Left lung (tissue), 10 donors: ENCODE measurements around the gene AAK1. TPM values are rescaled to one million over a fixed set of nuclear protein-coding genes. Genes with fewer than 3 reads are reported as not detected.

ENCODE experiments used
- ATAC-seq: fragments of 200-7000 bp; cut with Tn5 transposase; one replicate; pipeline ENCODE4 v1.9.1; 2020; ENCODE audit warnings: moderate library complexity
- DNase-seq, 4 donors: peaks; one replicate each; pipeline ENCODE4 v3.0.0-alpha.2; 2013 to 2020
- H3K27ac ChIP-seq, 2 donors: fragments of 200-600 bp; sonication (generic) in 1 of 2; one replicate each; pipeline versions ENCODE4 v1.5.0 to v1.8.0; 2020 to 2021
- H3K27me3 ChIP-seq, 2 donors: fragments of 200-600 bp; sonication (generic) in 1 of 2; one replicate each; pipeline versions ENCODE4 v1.5.0 to v1.8.0; 2020 to 2021
- H3K36me3 ChIP-seq, 2 donors: fragments of 200-600 bp; sonication (generic) in 1 of 2; one replicate each; pipeline versions ENCODE4 v1.5.0 to v1.8.0; 2020 to 2021
- H3K4me1 ChIP-seq, 2 donors: fragments of 200-600 bp; one replicate each; pipeline ENCODE4 v1.8.0; 2021
- H3K4me3 ChIP-seq, 2 donors: fragments of 200-600 bp; sonication (generic) in 1 of 2; one replicate each; pipeline versions ENCODE4 v1.5.0 to v1.8.0; 2020 to 2021; ENCODE audit warnings: mild to moderate bottlenecking in 1 of 2
- H3K9me3 ChIP-seq, 2 donors: fragments of 200-600 bp; sonication (generic) in 1 of 2; one replicate each; pipeline versions ENCODE4 v1.5.0 to v1.8.0; 2020 to 2021
- intact Hi-C, 2 donors: fragments of 100-400 bp; cut with DNase I; formaldehyde crosslinking; loops; one replicate each; pipeline versions ENCODE4 v1.11.2 to v1.14.2; 2022
- polyA plus RNA-seq, 6 donors: library from polyadenylated mRNA; unstranded; fragments of 120-200 nt; gene quantifications; one replicate each; pipeline ENCODE4 v1.2.1, GENCODE V29; 2013; ENCODE audit not compliant: insufficient read length in 6 of 6
- total RNA-seq, 2 donors: library from RNA; stranded (reverse); fragmentation: NEBNext Ultra II Directional; extraction: Animal tissue kit (Norgen Biotek cat#: 25700); gene quantifications; one replicate each; pipeline ENCODE4 v1.2.1, GENCODE V29; 2021
- TF ChIP-seq, protein P1 (sequence below), 2 donors: fragments of 200-600 bp; sonication (generic) in 1 of 2; IDR thresholded peaks; one replicate each; pipeline versions ENCODE4 v1.5.0 to v1.8.0; 2021; ENCODE audit warnings: antibody characterized with exemption in 2 of 2
- donor health status: DM: no; HTN: yes; CAD: no.
- donor health status: DM: no; HTN: no; CAD: no.

Gene AAK1
- total and polyA plus RNA-seq, 8 donors, result 19.0 to 70.7 (median 22.4) TPM

DNA sequence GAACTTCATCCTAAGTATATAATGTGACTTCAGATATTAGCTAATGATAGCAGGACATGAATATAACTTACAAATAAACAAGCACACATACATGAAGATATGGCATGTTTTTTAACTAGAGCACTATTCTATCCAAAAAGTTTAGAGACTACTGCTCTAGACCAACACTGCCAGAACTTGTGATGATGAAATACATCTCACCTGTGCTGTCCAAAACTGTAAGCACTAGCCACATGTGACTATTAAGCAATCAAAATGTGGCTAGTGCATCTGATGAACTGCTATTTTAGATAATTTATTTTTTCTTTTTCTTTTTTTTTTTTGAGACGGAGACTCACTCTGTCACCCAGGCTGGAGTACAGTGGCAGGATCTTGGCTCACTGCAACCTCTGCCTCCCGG is 7.1 kb downstream of the AAK1 start:
- TF ChIP-seq, protein P1, sequence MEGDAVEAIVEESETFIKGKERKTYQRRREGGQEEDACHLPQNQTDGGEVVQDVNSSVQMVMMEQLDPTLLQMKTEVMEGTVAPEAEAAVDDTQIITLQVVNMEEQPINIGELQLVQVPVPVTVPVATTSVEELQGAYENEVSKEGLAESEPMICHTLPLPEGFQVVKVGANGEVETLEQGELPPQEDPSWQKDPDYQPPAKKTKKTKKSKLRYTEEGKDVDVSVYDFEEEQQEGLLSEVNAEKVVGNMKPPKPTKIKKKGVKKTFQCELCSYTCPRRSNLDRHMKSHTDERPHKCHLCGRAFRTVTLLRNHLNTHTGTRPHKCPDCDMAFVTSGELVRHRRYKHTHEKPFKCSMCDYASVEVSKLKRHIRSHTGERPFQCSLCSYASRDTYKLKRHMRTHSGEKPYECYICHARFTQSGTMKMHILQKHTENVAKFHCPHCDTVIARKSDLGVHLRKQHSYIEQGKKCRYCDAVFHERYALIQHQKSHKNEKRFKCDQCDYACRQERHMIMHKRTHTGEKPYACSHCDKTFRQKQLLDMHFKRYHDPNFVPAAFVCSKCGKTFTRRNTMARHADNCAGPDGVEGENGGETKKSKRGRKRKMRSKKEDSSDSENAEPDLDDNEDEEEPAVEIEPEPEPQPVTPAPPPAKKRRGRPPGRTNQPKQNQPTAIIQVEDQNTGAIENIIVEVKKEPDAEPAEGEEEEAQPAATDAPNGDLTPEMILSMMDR (IDR thresholded peaks at IDR 0.05), result no peak
- H3K27ac ChIP-seq, result no peak overlapping the region
- DNase-seq (no peak), ATAC-seq (no peak)
- H3K4me3 ChIP-seq, result no peak overlapping the region
- H3K27me3 ChIP-seq, result no peaks in the 10 kb centered on the region
- peaks cover 0 to 12% of the 10 kb centered on the region in 2 donors for H3K36me3 ChIP-seq
- intact Hi-C loops, result no loop called here
- peaks cover 9 to 77% of the 10 kb centered on the region in 2 donors for H3K4me1 ChIP-seq
- no peaks in the 10 kb centered on the region for H3K9me3 ChIP-seq

DNA sequence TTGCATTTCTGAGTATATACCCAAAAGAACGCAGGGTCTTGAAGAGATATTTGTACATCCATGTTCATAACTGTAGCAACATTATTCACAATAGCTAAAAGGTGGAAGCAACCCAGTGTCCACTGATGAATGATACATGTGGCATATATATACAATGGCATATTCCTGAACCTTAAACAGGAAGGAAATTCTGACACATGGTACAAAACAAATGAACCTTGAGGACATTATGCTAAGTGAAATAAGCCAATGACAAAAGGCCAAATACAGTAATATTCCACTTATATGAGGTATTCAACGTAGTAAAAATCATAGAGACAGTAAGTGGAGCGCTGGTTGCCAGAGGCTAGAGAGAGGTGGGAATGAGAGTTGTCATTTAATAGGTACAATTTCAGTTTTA is 8.1 kb downstream of the AAK1 start:
- DNase-seq (no peak), ATAC-seq (no peak)
- no peaks in the 10 kb centered on the region for H3K9me3 ChIP-seq
- no peaks in the 10 kb centered on the region for H3K27me3 ChIP-seq
- H3K36me3 ChIP-seq, result peaks cover 0 to 12% of the 10 kb centered on the region in 2 donors
- peaks cover 0 to 68% of the 10 kb centered on the region in 2 donors for H3K4me1 ChIP-seq
- TF ChIP-seq, protein P1 (IDR thresholded peaks at IDR 0.05), result no peak
- no peak overlapping the region for H3K27ac ChIP-seq
- H3K4me3 ChIP-seq, result no peak overlapping the region
- intact Hi-C loops, result no loop called here

DNA sequence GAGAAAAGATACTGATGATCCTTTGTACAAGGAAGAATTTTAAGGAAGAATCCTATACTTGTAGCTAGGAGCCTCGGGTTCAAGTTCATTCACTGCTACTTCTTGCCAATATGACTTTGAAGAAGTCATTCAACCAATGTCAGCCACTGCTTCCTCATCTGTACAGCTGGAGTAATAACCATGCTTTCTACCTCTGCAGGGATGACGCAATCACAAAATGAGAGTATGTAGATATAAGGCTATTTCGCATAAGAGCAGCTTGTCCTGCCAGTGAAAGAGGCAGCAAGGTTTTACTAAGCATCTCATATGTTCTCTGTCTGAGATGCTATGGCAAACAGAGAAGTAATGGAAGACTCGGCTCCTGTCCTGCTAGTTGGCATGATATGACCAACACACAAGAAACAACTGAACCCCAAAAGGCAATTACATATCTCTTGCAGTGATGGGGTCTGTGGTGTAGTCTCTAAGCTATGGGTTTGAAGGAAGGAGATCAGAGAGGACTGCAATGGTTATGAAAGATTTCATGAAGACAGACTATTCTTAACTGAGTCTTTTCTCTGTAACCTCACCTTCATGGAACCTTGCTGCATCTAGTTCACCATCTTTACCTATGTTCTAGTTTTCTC is 9.2 kb downstream of the AAK1 start:
- Histone ChIP-seq H3K27me3 (no peaks in the 10 kb centered on the region), H3K4me3 (no peak overlapping the region), H3K4me1 (peaks cover 0 to 67% of the 10 kb centered on the region in 2 donors), H3K9me3 (no peaks in the 10 kb centered on the region), H3K36me3 (peaks cover 0 to 12% of the 10 kb centered on the region in 2 donors), H3K27ac (peak overlapping the region in 1 of 2 donors; percentile 37)
- TF ChIP-seq, protein P1 (IDR thresholded peaks at IDR 0.05), result no peak
- intact Hi-C loops, result no loop called here
- DNase-seq (no peak), ATAC-seq (peak; percentile 41)

DNA sequence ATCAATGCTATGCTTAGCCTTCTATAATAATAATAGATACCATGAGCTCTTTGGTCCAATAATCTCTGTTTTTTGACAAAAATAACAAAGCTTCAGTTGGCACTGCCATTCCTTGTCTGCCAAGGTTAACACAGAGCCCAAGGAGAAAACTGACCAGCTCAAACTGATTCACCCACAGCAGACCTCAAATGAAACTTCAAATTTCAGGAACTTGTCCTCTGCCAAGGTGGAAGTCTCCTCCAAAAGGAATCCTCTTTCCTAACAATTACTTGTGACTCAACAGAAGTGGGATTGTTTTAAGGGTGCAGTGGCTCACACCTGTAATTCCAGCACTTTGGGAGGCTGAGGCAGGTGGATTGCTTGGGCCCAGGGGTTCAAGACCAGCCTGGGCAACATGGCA is 12.1 kb downstream of the AAK1 start:
- Histone ChIP-seq H3K4me3 (no peak overlapping the region), H3K27ac (no peak overlapping the region), H3K9me3 (no peaks in the 10 kb centered on the region), H3K4me1 (peaks cover 0 to 67% of the 10 kb centered on the region in 2 donors), H3K27me3 (no peaks in the 10 kb centered on the region), H3K36me3 (no peaks in the 10 kb centered on the region)
- no peak for ATAC-seq
- DNase-seq, result no peak
- intact Hi-C loops, result no loop called here
- TF ChIP-seq, protein P1 (IDR thresholded peaks at IDR 0.05), result no peak

DNA sequence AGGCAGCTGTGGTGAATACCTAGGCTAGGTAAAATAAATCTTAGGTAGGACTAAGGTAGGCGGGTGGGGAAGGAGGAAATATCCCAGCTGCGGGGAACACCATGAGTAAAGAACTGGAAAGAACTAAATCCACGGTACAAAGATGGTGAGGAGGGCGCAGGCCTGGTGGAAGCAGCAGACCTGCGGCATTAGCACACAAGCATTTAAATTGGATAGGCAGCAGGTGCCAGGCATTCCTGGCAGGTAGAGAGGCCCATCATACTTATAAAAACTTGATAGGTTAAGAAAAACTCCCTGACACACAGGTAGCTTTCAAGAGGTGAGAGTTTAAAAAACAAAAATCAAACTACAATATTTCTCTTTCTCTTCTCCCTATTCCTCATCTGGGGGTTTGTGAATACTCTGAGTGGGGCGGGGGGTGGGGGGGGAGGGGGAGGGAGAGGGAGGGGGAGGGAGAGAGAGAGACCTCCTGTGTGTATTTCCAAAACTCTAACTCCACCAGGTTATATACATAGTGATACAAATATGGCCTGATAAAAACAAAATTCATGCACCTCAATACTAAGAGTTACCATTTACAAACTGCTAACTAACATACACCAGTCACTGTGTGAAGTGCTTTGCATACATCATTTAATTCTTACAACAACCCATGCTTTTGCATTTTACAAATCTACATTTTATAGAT is 13.5 kb downstream of the AAK1 start:
- intact Hi-C loops, result no loop called here
- peaks cover 0 to 63% of the 10 kb centered on the region in 2 donors for H3K4me1 ChIP-seq
- no peak for DNase-seq
- no peak for ATAC-seq
- no peaks in the 10 kb centered on the region for H3K27me3 ChIP-seq
- H3K9me3 ChIP-seq, result no peaks in the 10 kb centered on the region
- no peaks in the 10 kb centered on the region for H3K36me3 ChIP-seq
- H3K27ac ChIP-seq, result no peak overlapping the region
- H3K4me3 ChIP-seq, result no peak overlapping the region
- TF ChIP-seq, protein P1 (IDR thresholded peaks at IDR 0.05), result no peak
